Stimulated activated CD4-positive, alpha-beta T cell treated with anti-CD3 and anti-CD28 coated beads, Interleukin-1b, Interleukin-23, amount 100 ng/mL, for 4 hours (primary cell): Measurements from ENCODE around the gene KLHL22.
A peak's percentile ranks its signal among the peaks of the same experiment; 100 is the strongest.
"Not testable (repeated sequence)": the region's sequence is repeated elsewhere in the genome, so short reads cannot be mapped to it uniquely, and the experiment has no call there.

Experiments used
- DNase-seq, 2 donors: peaks; one replicate each; pipeline ENCODE4 v3.0.0-alpha.2; 2020; ENCODE audit warnings: low read depth in 2 of 2

KLHL22 gene

GRCh38 chr22:20471126-20471833 is 24.3 kb downstream of the KLHL22 start:
- DNase-seq = no peak

- not testable (repeated sequence) for DNase-seq
Observed at GRCh38 chr22:20470525-20470924, 25.1 kb downstream of the KLHL22 start.

- no peak for DNase-seq
Observed at GRCh38 chr22:20469110-20469868, 26.3 kb downstream of the KLHL22 start.

- DNase-seq = no peak
Observed at GRCh38 chr22:20466659-20467379, 28.8 kb downstream of the KLHL22 start.

GRCh38 chr22:20465759-20466077 is 29.9 kb downstream of the KLHL22 start:
- no peak for DNase-seq

GRCh38 chr22:20464912-20465758 is 30.5 kb downstream of the KLHL22 start:
- no peak for DNase-seq

GRCh38 chr22:20464096-20464614 is 31.4 kb downstream of the KLHL22 start:
- DNase-seq = peak; percentile 23 to 33

GRCh38 chr22:20463324-20464095 is 32.1 kb downstream of the KLHL22 start:
- DNase-seq = no peak

- no peak for DNase-seq
Observed at GRCh38 chr22:20459862-20460261, 35.7 kb downstream of the KLHL22 start.

GRCh38 chr22:20459152-20459542 is 36.4 kb downstream of the KLHL22 start:
- DNase-seq = no peak

GRCh38 chr22:20458530-20459151 is 37.0 kb downstream of the KLHL22 start:
- no peak for DNase-seq

- DNase-seq = no peak
Observed at GRCh38 chr22:20457506-20458240, 37.9 kb downstream of the KLHL22 start.

GRCh38 chr22:20456722-20457076 is 38.9 kb downstream of the KLHL22 start:
- DNase-seq = no peak

GRCh38 chr22:20456064-20456721 is 39.4 kb downstream of the KLHL22 start:
- peak; percentile 59 to 61 for DNase-seq

GRCh38 chr22:20455709-20456063 is 39.9 kb downstream of the KLHL22 start:
- no peak for DNase-seq

GRCh38 chr22:20453222-20453621 is 42.4 kb downstream of the KLHL22 start:
- DNase-seq = no peak

- no peak for DNase-seq
Observed at GRCh38 chr22:20451920-20452319, 43.7 kb downstream of the KLHL22 start.

- not testable (repeated sequence) for DNase-seq
Observed at GRCh38 chr22:20451129-20451778, 44.3 kb downstream of the KLHL22 start.

- DNase-seq = no peak
Observed at GRCh38 chr22:20450551-20450906, 45.1 kb downstream of the KLHL22 start.
